Measurements from ENCODE around the gene KDM4C. TPM values are rescaled to one million over a fixed set of nuclear protein-coding genes. Genes with fewer than 3 reads are reported as not detected.
"Not testable (repeated sequence)": the region's sequence is repeated elsewhere in the genome, so short reads cannot be mapped to it uniquely, and the experiment has no call there.

Gene KDM4C
- total RNA-seq, 2 donors from 2014 or later = 46.6 to 70.9 TPM

- Mint-ChIP-seq H3K27ac (no peak overlapping the region), H3K27me3 (no peaks in the 10 kb centered on the region), H3K9me3 (no peaks in the 10 kb centered on the region), H3K36me3 (ENCODE audit: low read depth) (peaks cover 14% of the 10 kb centered on the region), H3K4me1 (peaks cover 38% of the 10 kb centered on the region), H3K4me3 (no peak overlapping the region)
- no peak for ATAC-seq (replicated peaks)
Measured at GRCh38 chr9:6779417-6780241, 21.9 kb downstream of the KDM4C start.

- Mint-ChIP-seq H3K27ac (no peak overlapping the region), H3K4me3 (no peak overlapping the region), H3K9me3 (no peaks in the 10 kb centered on the region), H3K4me1 (peaks cover 39% of the 10 kb centered on the region), H3K27me3 (no peaks in the 10 kb centered on the region), H3K36me3 (ENCODE audit: low read depth) (peaks cover 7% of the 10 kb centered on the region)
- ATAC-seq (replicated peaks) = no peak
Measured at GRCh38 chr9:6780690-6781089, 22.9 kb downstream of the KDM4C start.

GRCh38 chr9:6781476-6781875 is 23.7 kb downstream of the KDM4C start:
- Mint-ChIP-seq H3K4me1 (peaks cover 42% of the 10 kb centered on the region), H3K27me3 (no peaks in the 10 kb centered on the region), H3K36me3 (ENCODE audit: low read depth) (no peaks in the 10 kb centered on the region), H3K9me3 (no peaks in the 10 kb centered on the region), H3K27ac (no peak overlapping the region), H3K4me3 (no peak overlapping the region)
- no peak for ATAC-seq (replicated peaks)

GRCh38 chr9:6782345-6782744 is 24.6 kb downstream of the KDM4C start:
- H3K4me1 Mint-ChIP-seq = peaks cover 35% of the 10 kb centered on the region
- no peaks in the 10 kb centered on the region for H3K9me3 Mint-ChIP-seq
- H3K27ac Mint-ChIP-seq = no peak overlapping the region
- no peaks in the 10 kb centered on the region for H3K36me3 Mint-ChIP-seq (ENCODE audit: low read depth)
- ATAC-seq (replicated peaks) = no peak
- no peaks in the 10 kb centered on the region for H3K27me3 Mint-ChIP-seq
- H3K4me3 Mint-ChIP-seq = peak overlapping the region; percentile 10

GRCh38 chr9:6782981-6783380 is 25.2 kb downstream of the KDM4C start:
- Mint-ChIP-seq H3K36me3 (ENCODE audit: low read depth) (no peaks in the 10 kb centered on the region), H3K4me3 (peak overlapping the region; percentile 10), H3K27ac (no peak overlapping the region), H3K27me3 (no peaks in the 10 kb centered on the region), H3K4me1 (peaks cover 38% of the 10 kb centered on the region), H3K9me3 (no peaks in the 10 kb centered on the region)
- ATAC-seq (replicated peaks) = peak; percentile 7

GRCh38 chr9:6783753-6784152 is 26.0 kb downstream of the KDM4C start:
- H3K36me3 Mint-ChIP-seq (ENCODE audit: low read depth) = no peaks in the 10 kb centered on the region
- H3K9me3 Mint-ChIP-seq = no peaks in the 10 kb centered on the region
- H3K27me3 Mint-ChIP-seq = no peaks in the 10 kb centered on the region
- H3K27ac Mint-ChIP-seq = no peak overlapping the region
- peak overlapping the region; percentile 10 for H3K4me3 Mint-ChIP-seq
- peaks cover 46% of the 10 kb centered on the region for H3K4me1 Mint-ChIP-seq
- ATAC-seq (replicated peaks) = no peak

GRCh38 chr9:6785682-6786081 is 27.9 kb downstream of the KDM4C start:
- Mint-ChIP-seq H3K36me3 (ENCODE audit: low read depth) (no peaks in the 10 kb centered on the region), H3K4me1 (peaks cover 43% of the 10 kb centered on the region), H3K9me3 (no peaks in the 10 kb centered on the region), H3K4me3 (no peak overlapping the region), H3K27ac (no peak overlapping the region), H3K27me3 (no peaks in the 10 kb centered on the region)
- no peak for ATAC-seq (replicated peaks)

GRCh38 chr9:6787793-6788161 is 30.0 kb downstream of the KDM4C start:
- no peak overlapping the region for H3K27ac Mint-ChIP-seq
- H3K4me1 Mint-ChIP-seq = peaks cover 37% of the 10 kb centered on the region
- no peak overlapping the region for H3K4me3 Mint-ChIP-seq
- no peaks in the 10 kb centered on the region for H3K9me3 Mint-ChIP-seq
- ATAC-seq (replicated peaks) = no peak
- peaks cover 5% of the 10 kb centered on the region for H3K36me3 Mint-ChIP-seq (ENCODE audit: low read depth)
- no peaks in the 10 kb centered on the region for H3K27me3 Mint-ChIP-seq

- Mint-ChIP-seq H3K27ac (peak overlapping the region; percentile 48), H3K4me3 (no peak overlapping the region), H3K4me1 (peaks cover 31% of the 10 kb centered on the region), H3K9me3 (no peaks in the 10 kb centered on the region), H3K27me3 (no peaks in the 10 kb centered on the region), H3K36me3 (ENCODE audit: low read depth) (peaks cover 11% of the 10 kb centered on the region)
- no peak for ATAC-seq (replicated peaks)
Measured at GRCh38 chr9:6788162-6789016, 30.6 kb downstream of the KDM4C start.

GRCh38 chr9:6789017-6789338 is 31.2 kb downstream of the KDM4C start:
- peaks cover 17% of the 10 kb centered on the region for H3K36me3 Mint-ChIP-seq (ENCODE audit: low read depth)
- H3K27me3 Mint-ChIP-seq; H3K4me3 Mint-ChIP-seq; ATAC-seq (replicated peaks); H3K9me3 Mint-ChIP-seq: not testable (repeated sequence)
- peaks cover 25% of the 10 kb centered on the region for H3K4me1 Mint-ChIP-seq
- peak overlapping the region; percentile 48 for H3K27ac Mint-ChIP-seq

GRCh38 chr9:6790866-6791265 is 33.1 kb downstream of the KDM4C start:
- no peaks in the 10 kb centered on the region for H3K9me3 Mint-ChIP-seq
- H3K4me3 Mint-ChIP-seq = no peak overlapping the region
- H3K27me3 Mint-ChIP-seq = no peaks in the 10 kb centered on the region
- H3K4me1 Mint-ChIP-seq = peaks cover 22% of the 10 kb centered on the region
- H3K27ac Mint-ChIP-seq = no peak overlapping the region
- H3K36me3 Mint-ChIP-seq (ENCODE audit: low read depth) = peaks cover 33% of the 10 kb centered on the region
- no peak for ATAC-seq (replicated peaks)

GRCh38 chr9:6793203-6793602 is 35.4 kb downstream of the KDM4C start:
- no peaks in the 10 kb centered on the region for H3K27me3 Mint-ChIP-seq
- H3K27ac Mint-ChIP-seq = no peak overlapping the region
- peaks cover 12% of the 10 kb centered on the region for H3K4me1 Mint-ChIP-seq
- peaks cover 56% of the 10 kb centered on the region for H3K36me3 Mint-ChIP-seq (ENCODE audit: low read depth)
- ATAC-seq (replicated peaks) = no peak
- no peak overlapping the region for H3K4me3 Mint-ChIP-seq
- H3K9me3 Mint-ChIP-seq = no peaks in the 10 kb centered on the region

- Mint-ChIP-seq H3K9me3 (no peaks in the 10 kb centered on the region), H3K27me3 (no peaks in the 10 kb centered on the region), H3K4me1 (peaks cover 4% of the 10 kb centered on the region), H3K27ac (no peak overlapping the region), H3K4me3 (no peak overlapping the region), H3K36me3 (ENCODE audit: low read depth) (peaks cover 62% of the 10 kb centered on the region)
- no peak for ATAC-seq (replicated peaks)
Measured at GRCh38 chr9:6794936-6795335, 37.2 kb downstream of the KDM4C start.

GRCh38 chr9:6802926-6803325 is 45.2 kb downstream of the KDM4C start:
- Mint-ChIP-seq H3K27ac (no peak overlapping the region), H3K27me3 (no peaks in the 10 kb centered on the region), H3K4me1 (no peaks in the 10 kb centered on the region), H3K9me3 (no peaks in the 10 kb centered on the region), H3K4me3 (no peak overlapping the region), H3K36me3 (ENCODE audit: low read depth) (peaks cover 47% of the 10 kb centered on the region)
- ATAC-seq (replicated peaks) = no peak

GRCh38 chr9:6805532-6805931 is 47.8 kb downstream of the KDM4C start:
- Mint-ChIP-seq H3K36me3 (ENCODE audit: low read depth) (peaks cover 59% of the 10 kb centered on the region), H3K4me3 (no peak overlapping the region), H3K27me3 (no peaks in the 10 kb centered on the region), H3K4me1 (no peaks in the 10 kb centered on the region), H3K9me3 (no peaks in the 10 kb centered on the region), H3K27ac (no peak overlapping the region)
- no peak for ATAC-seq (replicated peaks)
